Naive B cell (primary cell): ENCODE data around the gene SAMD9. TPM values are rescaled to one million over a fixed set of nuclear protein-coding genes. Genes with fewer than 3 reads are reported as not detected.

Source experiments
- polyA plus RNA-seq, 6 donors: library from polyadenylated mRNA; unstranded; fragments of 300-500 nt; fragmentation: Illumina TruSeq; gene quantifications; one replicate each; pipeline ENCODE4 v1.2.3, GENCODE V29; 2021; ENCODE audit warnings: low read depth in 6 of 6

The SAMD9 gene
- polyA plus RNA-seq, 6 donors from 2014 or later, result 11.3 to 37.0 (median 30.9) TPM

Other genes with a start within 250 kb of the SAMD9 start
- gene SAMD9L, start 30.4 kb upstream of the SAMD9 start, polyA plus RNA-seq, result 10 to 100 TPM; 19.9 to 66.7 (median 53.0) TPM
- gene HEPACAM2, start 108.5 kb upstream of the SAMD9 start, polyA plus RNA-seq, result under 1 TPM in 1 of 6 donors, not detected in 5; 0.38 TPM
- 10 to 100 TPM in 5 of 6 donors, 1 to 10 TPM in 1; 8.6 to 17.8 (median 15.5) TPM for gene VPS50, start 114.4 kb upstream of the SAMD9 start, polyA plus RNA-seq